Measurements from ENCODE around the gene SDC1. TPM values are rescaled to one million over a fixed set of nuclear protein-coding genes. Genes with fewer than 3 reads are reported as not detected.

SDC1 gene
- total RNA-seq, 1 donor from 2014 or later = 127 TPM

DNA sequence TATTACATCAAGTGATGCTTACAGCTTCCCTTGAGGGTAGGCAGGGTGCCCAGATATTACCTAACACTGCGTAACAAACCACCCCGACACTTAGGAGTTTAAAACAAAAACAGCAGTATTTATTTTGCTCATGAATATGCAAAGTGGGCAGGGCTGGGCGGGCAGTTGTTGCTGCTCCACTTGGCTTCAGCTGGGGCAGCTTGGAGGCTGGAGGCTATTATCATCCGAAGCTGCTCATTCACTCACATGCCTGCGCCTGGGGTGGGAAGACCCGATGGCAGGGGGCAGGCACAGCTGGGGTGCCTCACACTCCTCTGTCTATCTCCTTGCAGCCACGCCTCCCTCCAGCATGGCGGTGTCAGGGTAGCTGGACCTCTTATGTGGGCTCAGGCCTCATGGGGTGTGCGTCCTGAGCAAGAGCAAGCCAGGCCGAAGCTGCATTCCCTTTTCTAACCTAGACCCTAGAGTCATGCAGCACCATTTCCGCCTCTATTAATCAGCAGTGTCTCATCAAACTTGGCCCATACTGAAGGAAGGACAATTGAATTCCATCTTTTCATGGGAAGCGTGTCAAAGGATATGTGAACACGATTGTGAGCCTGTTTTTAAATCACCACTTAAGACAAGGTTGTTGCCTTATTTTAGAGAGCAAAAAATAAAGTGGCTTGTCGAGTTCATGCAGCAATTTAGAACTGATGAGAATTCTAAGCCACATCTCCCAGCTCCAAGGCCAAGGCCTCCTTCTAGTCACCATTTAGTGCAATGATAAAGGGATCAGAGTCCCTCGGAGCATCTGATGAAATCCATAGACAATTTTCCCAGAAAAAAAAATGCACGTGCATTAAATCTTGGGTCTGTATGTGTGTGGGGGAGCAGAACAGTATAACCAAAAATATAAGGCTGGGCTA lies 54.9 kb downstream of the SDC1 start:
- DNase-seq = no peak

DNA sequence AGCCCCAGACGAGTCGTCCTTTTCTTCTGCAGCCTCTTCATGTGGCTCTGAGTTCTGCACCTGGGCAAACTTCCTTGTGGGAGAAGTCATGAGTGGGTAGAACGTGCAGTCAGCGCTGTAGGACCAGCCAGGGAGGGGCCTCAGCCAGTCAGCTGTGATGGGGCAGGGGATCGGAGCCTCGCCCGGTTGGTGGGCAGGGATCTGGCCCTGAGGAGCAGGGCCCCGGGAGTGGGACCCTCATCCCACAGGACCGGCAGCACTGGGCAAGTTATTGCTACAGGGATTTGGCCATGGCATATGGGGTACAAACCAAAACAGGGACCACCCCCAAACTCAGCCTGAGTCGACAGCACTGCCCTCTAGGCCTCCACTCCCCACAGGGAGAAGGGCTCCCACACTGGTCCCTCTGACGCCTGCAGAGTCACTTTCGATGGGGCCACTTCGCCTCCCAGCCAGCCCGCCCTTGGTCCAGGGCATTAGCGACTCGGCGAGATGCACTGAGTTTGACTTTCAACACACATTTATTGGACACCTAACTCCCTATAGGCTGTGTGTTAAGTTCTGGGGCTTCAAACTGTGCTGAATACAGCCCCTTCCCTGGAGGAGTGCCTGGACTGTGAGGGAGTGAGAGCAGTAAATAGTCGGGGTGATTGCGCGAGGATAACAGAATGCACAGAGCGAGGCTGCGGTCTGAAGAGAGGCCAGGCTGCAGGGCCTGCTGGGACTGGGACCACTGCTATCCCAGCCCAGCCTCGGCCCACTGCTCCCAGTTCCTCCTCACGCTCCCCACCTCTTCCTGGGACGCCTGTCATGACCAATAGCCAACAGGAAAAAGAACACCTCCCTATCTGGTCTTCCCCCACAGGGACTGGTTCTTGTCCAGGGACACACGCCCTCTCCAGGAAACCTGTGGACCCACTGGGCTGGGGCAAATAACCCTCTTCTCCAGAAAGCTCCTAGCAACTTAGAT lies 55.9 kb downstream of the SDC1 start:
- no peak for DNase-seq

GRCh38 chr2:20168048-20168726 lies 56.7 kb downstream of the SDC1 start:
- DNase-seq = no peak

DNA sequence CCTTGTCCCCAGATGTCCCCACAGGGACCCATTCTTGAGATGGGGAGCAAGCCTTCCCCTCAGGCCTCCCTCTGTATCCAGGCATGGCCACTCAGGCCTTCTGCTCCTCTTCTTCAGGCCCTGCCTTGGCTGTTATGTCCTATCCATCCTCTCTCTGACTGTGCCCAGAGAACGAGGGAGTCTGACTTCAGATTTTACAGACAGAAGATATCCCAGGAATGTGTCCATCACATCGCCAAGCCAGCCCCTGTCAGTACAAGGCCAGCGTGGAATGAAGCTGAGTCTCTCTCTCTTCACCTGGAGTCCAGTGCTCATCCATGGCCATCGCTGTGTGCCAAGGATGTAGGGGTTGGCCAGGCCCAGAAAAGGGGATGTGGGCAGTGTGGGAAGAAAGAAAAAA lies 57.6 kb downstream of the SDC1 start:
- no peak for DNase-seq

DNA sequence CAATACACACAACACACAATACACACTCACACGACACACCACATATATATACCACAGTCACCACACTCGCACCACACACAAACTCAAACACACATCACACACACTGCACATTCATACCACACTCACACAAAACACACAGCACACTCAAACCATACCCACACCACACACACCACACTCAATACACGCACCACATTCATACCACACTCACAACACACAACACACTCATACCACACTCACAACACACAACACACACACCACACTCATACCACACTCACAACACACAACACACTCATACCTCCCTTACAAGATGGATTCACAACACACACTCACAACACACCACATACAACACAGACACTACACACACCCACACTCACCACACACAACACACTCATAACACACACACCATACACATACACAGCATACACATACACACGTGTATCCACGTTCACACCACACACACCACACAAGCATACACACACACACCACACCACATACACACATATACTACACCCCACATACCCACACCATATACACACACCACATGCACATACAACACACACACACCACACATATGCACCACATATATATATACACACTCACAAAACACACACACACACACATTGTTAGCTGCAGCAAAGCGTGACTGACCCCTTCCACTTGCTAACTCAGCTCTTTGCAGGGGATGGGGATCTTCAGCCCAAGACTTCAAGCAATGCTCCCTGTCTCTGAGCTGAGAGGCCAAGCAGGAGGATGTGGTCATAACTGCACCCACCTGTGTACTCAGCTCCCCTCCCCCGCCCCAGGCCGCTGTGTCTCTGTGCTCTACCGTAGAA lies 59.0 kb downstream of the SDC1 start:
- DNase-seq = no peak

DNA sequence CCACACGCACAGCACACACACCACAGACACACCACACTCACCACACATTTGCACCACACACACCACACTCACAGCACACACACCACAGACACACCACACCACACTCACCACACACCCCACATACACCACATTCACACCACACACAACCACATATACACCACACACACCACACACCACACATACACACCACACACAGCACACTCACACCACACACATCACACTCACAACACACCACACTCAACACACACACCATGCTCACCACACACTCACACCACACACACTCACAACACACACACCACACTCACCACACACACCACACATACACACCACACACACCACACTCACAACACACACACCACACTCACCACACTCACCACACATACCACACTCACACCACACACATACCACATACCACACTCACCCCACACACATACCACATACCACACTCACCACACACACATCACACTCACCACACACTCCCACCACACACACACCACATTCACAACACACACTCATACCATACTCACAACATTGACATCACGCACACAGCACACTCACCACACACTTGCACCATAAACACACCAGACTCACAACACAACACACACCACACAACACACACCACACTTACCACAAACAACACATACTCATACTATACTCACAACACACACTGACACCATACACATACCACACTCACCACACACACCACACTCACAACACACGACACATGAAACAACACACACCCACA lies 60.0 kb downstream of the SDC1 start:
- DNase-seq = no peak

GRCh38 chr2:20164061-20164733 lies 60.7 kb downstream of the SDC1 start:
- no peak for DNase-seq

GRCh38 chr2:20159411-20160070 lies 65.4 kb downstream of the SDC1 start:
- DNase-seq = no peak

- DNase-seq = no peak
These were observed 67.6 kb downstream of the SDC1 start for GRCh38 chr2:20157193-20157891.

DNA sequence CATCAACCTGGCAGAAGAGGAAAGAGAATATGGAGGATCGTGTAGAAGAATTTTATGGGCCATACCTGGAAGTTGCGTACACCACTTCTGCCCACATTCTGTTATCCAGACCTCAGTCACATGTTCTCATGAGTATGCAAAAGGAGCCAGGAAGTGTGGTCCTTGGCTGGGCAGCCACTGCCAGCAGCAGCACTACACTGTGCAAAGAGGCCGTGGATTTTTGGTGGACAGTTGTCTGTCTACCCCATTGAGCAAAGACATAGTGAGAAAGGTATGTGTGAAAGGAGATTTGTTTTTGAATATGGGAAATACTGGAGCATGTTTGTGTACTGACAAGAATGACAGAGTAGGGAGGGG lies 68.1 kb downstream of the SDC1 start:
- no peak for DNase-seq

- no peak for DNase-seq
These were observed 68.7 kb downstream of the SDC1 start for GRCh38 chr2:20156076-20156759.

GRCh38 chr2:20153131-20153851 lies 71.6 kb downstream of the SDC1 start:
- DNase-seq = no peak

DNA sequence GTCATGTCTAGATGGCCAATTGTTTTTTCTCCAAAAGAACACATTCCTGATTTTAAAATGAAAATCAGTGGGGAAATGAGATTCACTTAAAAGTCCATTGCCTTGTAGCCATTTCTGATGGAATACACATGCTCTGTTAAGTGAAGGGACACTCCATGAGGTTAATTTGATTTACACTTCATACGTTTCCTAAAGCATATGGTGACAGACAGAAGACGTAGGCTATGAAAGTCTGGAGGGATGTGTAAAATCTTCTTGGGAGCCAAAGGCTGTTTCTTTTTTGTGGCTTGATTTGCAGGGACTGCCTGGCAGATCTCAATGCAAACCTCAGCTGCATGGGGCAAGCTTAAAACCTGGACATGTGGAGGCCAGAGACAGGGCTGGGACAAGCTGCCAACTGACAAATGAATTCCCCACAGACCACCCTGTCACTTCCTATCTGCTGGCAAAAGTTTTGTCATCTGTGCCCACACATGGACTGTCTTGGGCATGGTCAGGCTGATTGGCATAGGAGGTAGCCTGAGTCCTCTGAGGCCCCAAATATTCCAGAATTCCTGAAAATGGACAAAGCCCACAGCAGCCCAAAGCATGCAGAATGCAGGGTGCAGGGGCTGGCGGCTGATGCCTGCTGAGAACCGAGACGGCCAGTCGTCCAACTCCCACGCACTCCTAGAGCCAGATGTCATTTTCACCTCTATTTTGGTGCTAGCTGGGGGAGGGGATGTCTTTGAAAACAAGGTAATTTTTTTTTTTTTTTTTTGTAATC lies 73.9 kb downstream of the SDC1 start:
- no peak for DNase-seq

All from skin of body (tissue), 2 donors.